Mesodermal cell (in vitro differentiated cells): ENCODE measurements around the gene YTHDF1.
A peak's percentile ranks its signal among the peaks of the same experiment; 100 is the strongest.

Experiments
- H3K27ac ChIP-seq: 2 replicates; pipeline ENCODE4 v1.7.0; 2013; ENCODE audit warnings: mild to moderate bottlenecking, low read depth, low read length, moderate library complexity; ENCODE audit not compliant: severe bottlenecking
- H3K36me3 ChIP-seq: 2 replicates; pipeline ENCODE4 v1.7.1; 2013; ENCODE audit warnings: mild to moderate bottlenecking, low read length, moderate library complexity; ENCODE audit not compliant: control insufficient read depth, insufficient read depth
- H3K4me1 ChIP-seq: one replicate; pipeline ENCODE4 v1.7.1; 2013; ENCODE audit warnings: mild to moderate bottlenecking, low read length; ENCODE audit not compliant: insufficient read depth, control insufficient read depth, poor library complexity, severe bottlenecking
- H3K4me3 ChIP-seq: 2 replicates; pipeline ENCODE4 v1.7.0; 2013; ENCODE audit warnings: low read length, control low read depth, mild to moderate bottlenecking; ENCODE audit not compliant: insufficient read depth, poor library complexity, severe bottlenecking; ENCODE audit errors: extremely low read depth
- H3K9me3 ChIP-seq: 2 replicates; pipeline ENCODE4 v1.7.1; 2013; ENCODE audit warnings: mild to moderate bottlenecking, low read length, moderate library complexity; ENCODE audit not compliant: control insufficient read depth
- WGBS, 2 experiments: methylation state at CpG; one replicate each; pipeline ENCODE4 v1.1.5; 2013; ENCODE audit warnings: missing lambda C conversion rate in 2 of 2; ENCODE audit not compliant: insufficient coverage in 2 of 2; 5-methylcytosine and 5-hydroxymethylcytosine counted together

The YTHDF1 gene

GRCh38 chr20:63183422-63184146, 32.3 kb downstream of the YTHDF1 start:
- Histone ChIP-seq H3K9me3 (no peaks in the 10 kb centered on the region), H3K27ac (no peak overlapping the region), H3K4me1 (peaks cover 3% of the 10 kb centered on the region), H3K36me3 (no peaks in the 10 kb centered on the region), H3K4me3 (no peak overlapping the region)
- WGBS, 2 experiments = 45 to 66% methylated on average over 6 to 8 of the region's 13 CpGs

DNA sequence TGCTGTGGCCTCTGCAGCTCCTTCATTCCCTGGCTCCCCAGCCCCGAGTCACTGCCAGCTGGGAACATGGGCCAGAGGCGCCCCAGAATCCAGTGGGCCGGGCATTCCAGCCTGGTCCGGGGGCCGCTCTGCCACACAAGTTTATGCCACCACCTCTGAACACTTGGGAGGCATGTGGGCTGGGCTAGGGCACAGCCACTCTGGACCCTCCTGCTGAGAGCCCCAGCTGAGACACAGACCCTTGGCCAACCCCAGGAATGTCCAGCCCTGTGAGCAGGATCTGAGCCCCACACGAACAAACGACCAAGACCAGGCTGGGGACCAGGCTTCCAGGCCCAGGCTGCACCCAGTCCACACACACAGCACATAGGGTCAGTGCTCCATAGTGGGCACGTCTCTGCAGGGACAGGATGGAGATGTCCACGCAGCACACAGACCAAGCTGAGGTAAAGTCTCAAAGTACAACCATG, 33.0 kb downstream of the YTHDF1 start:
- Histone ChIP-seq H3K36me3 (no peaks in the 10 kb centered on the region), H3K4me3 (no peak overlapping the region), H3K9me3 (no peaks in the 10 kb centered on the region), H3K4me1 (peaks cover 3% of the 10 kb centered on the region), H3K27ac (no peak overlapping the region)
- 68 to 73% methylated on average over 7 to 9 of the region's 9 CpGs for WGBS, 2 experiments

DNA sequence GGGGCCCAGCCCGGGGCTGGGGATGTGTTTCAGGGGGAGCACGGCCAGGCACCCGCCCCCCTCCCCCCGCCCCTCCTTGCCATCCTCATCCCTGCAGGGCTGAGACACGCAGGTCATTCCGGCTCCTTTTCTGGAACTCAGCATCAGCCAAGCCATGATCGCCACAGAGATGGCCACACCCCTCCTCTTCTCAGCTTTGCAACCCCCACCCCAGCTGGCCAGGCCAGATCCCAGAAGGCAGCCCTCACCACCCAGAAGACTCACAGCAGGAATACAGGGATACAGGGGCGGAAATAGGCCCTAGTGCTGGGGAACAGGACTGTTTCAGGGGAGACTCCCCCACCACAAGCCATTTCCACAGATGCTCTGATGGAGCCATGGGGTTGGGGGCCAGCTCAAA, 33.5 kb downstream of the YTHDF1 start:
- Histone ChIP-seq H3K4me3 (no peak overlapping the region), H3K9me3 (no peaks in the 10 kb centered on the region), H3K36me3 (no peaks in the 10 kb centered on the region), H3K4me1 (peaks cover 3% of the 10 kb centered on the region), H3K27ac (no peak overlapping the region)
- WGBS, 2 experiments = 52 to 74% methylated on average over 4 to 5 of the region's 8 CpGs

GRCh38 chr20:63181226-63181625, 34.7 kb downstream of the YTHDF1 start:
- H3K4me3 ChIP-seq = no peak overlapping the region

DNA sequence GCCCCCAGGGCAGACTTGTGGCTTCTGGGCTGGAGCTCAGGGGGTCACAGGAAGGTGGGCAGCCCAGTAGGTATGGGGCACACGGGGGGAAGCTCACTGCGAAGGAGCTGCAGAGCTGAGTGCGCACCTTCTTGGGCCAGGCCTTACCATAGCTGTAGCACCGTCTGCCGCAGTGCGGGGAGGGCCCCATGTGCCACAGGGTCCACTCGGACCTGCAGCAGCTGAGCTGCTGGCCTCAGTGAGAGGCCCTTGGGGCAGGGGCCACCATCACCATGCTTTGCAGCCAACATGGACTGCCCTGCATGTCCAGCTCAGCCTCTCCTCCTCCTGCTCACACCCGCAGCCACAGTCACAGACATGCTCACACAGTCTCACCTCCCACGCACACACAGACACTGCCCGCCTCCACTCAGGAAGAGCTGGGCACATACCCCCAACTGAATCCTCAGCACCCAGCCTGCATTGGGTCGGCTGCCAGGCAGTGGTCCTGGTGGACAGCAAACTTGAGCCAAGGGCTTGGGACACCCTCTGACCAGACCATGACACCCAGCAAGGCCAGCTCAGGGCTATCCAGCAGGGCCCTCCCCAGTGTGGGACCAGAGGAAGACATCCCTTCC, 35.3 kb downstream of the YTHDF1 start:
- Histone ChIP-seq H3K27ac (no peak overlapping the region), H3K9me3 (no peaks in the 10 kb centered on the region), H3K4me1 (peaks cover 7% of the 10 kb centered on the region), H3K4me3 (no peak overlapping the region), H3K36me3 (no peaks in the 10 kb centered on the region)
- WGBS, 2 experiments = 92 to 94% methylated on average over 9 to 11 of the region's 11 CpGs

More at GRCh38 chr20:63181226-63181625, 34.7 kb downstream of the YTHDF1 start:
- Histone ChIP-seq H3K9me3 (no peaks in the 10 kb centered on the region), H3K27ac (no peak overlapping the region), H3K36me3 (no peaks in the 10 kb centered on the region), H3K4me1 (peaks cover 5% of the 10 kb centered on the region)
- WGBS, 2 experiments = 72 to 78% methylated on average over 4 of the region's 4 CpGs

DNA sequence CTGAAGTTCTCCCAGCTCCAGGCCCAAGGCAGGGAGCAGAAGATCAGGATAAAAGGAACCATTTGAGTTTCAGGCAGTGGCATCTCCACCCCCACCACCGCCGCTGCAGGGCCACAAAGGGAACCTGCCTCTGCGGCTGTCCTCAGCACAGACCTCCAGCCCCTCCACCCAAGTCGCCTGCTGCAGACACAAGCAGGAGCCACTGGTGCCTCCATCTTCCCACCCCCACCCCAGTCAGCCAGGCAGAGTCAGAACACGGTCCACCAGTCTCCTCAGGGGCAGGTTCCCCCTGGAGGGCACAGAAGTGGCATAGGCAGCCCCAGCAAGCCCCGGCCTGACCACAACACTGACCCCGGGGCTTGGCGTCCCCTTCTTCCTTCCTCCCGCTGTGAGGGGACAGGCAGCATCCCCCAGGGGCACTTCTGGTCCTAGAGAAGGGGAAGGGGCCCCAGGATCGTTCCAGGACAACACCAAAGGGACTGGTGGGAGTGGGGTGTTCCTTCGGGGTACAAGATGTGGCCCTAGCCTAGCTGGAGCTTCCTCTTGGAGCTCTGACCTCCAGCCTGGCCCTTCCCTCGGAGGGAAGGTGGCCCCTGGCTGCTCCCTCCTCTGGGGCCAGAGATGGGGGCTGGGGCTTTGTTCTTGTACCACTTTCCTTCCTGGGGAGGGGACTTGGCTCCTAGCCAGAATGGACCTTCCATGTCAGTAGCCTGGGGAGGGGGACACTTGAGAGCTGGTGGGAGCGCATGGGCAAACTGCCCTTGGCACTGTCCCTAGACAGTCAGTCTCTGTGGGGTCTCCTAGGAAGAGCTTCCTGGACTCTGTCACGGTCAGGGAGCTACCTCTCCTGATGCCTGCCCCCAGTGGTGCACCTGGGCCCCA, 36.0 kb downstream of the YTHDF1 start:
- H3K9me3 ChIP-seq = no peaks in the 10 kb centered on the region
- no peak overlapping the region for H3K27ac ChIP-seq
- H3K4me1 ChIP-seq = peaks cover 11% of the 10 kb centered on the region
- 47 to 53% methylated on average over 8 to 12 of the region's 14 CpGs for WGBS, 2 experiments
- no peak overlapping the region for H3K4me3 ChIP-seq
- H3K36me3 ChIP-seq = no peaks in the 10 kb centered on the region

- H3K36me3 ChIP-seq = no peaks in the 10 kb centered on the region
- peak overlapping the region; percentile 12 for H3K4me3 ChIP-seq
- no peaks in the 10 kb centered on the region for H3K9me3 ChIP-seq
- no peak overlapping the region for H3K27ac ChIP-seq
- peaks cover 11% of the 10 kb centered on the region for H3K4me1 ChIP-seq
- 1 to 3% methylated on average over 53 to 58 of the region's 74 CpGs for WGBS, 2 experiments
Observed at GRCh38 chr20:63178889-63179686, 36.8 kb downstream of the YTHDF1 start.

DNA sequence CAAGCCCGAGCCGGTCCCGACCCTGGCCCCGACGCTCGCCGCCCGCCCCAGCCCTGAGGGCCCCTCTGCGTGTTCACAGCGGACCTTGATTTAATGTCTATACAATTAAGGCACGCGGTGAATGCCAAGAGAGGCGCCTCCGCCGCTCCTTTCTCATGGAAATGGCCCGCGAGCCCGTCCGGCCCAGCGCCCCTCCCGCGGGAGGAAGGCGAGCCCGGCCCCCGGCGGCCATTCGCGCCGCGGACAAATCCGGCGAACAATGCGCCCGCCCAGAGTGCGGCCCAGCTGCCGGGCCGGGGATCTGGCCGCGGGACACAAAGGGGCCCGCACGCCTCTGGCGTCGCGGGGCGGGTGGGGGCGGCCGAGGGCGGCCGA, 37.5 kb downstream of the YTHDF1 start:
- Histone ChIP-seq H3K27ac (no peak overlapping the region), H3K4me3 (peak overlapping the region; percentile 19), H3K36me3 (no peaks in the 10 kb centered on the region), H3K4me1 (peaks cover 11% of the 10 kb centered on the region), H3K9me3 (no peaks in the 10 kb centered on the region)
- 0% methylated on average over 22 to 44 of the region's 49 CpGs for WGBS, 2 experiments

DNA sequence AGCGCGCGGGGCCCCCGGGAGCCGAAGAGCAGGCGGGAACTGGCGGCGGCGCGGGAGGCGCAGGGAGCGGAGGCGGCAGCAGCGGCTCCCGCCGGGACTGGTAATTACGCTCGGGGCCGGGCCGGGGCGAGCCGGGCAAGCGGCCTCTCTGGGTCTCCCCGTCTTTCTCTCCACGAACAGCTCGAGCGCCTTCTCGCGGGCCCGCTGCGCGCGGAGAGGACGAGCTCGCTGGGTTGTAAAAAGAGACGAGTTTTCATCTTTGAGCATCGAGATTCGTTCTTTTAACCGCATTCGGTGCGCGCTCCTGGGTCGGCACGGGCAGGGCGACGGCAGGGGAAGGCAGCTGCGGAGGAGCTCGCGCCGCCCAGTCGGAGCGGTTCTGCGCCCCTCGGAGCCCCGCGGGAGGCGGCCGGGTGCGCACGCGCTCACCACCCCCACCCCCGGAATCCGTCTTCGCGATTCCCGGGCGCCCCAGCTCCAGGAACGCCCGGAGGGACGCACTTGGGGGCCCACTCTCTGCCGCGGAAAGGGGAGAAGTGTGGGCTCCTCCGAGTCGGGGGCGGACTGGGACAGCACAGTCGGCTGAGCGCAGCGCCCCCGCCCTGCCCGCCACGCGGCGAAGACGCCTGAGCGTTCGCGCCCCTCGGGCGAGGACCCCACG, 38.0 kb downstream of the YTHDF1 start:
- Histone ChIP-seq H3K9me3 (no peaks in the 10 kb centered on the region), H3K27ac (no peak overlapping the region), H3K36me3 (no peaks in the 10 kb centered on the region), H3K4me1 (peaks cover 11% of the 10 kb centered on the region), H3K4me3 (peak overlapping the region; percentile 19)
- WGBS, 2 experiments = 1% methylated on average over 57 to 74 of the region's 90 CpGs
